ENCODE measurements around the gene APIP.
"Not testable (repeated sequence)": the region's sequence is repeated elsewhere in the genome, so short reads cannot be mapped to it uniquely, and the experiment has no call there.

Gene APIP

GRCh38 chr11:34924714-34925113 is 8.5 kb upstream of the APIP start:
- DNase-seq: no peak

DNA sequence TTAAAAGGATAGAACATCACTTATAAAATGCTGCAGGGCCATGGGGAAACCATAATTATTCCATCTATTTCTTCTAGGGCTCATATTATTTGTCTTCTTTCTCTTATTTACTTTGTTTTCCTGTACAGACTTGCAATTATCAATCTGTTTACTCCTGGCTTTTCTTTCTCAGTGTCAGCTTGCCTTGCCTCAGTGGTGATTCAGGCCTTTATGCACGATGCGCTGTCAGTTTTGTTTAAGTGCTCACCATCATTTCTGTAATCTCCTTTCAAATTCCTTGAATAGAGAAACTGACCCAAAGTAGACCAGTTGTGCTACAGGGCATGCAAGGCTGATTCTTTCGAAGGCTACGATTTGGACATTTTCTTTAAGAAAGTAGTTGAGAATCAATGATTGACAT is 5.0 kb upstream of the APIP start:
- DNase-seq: no peak

DNA sequence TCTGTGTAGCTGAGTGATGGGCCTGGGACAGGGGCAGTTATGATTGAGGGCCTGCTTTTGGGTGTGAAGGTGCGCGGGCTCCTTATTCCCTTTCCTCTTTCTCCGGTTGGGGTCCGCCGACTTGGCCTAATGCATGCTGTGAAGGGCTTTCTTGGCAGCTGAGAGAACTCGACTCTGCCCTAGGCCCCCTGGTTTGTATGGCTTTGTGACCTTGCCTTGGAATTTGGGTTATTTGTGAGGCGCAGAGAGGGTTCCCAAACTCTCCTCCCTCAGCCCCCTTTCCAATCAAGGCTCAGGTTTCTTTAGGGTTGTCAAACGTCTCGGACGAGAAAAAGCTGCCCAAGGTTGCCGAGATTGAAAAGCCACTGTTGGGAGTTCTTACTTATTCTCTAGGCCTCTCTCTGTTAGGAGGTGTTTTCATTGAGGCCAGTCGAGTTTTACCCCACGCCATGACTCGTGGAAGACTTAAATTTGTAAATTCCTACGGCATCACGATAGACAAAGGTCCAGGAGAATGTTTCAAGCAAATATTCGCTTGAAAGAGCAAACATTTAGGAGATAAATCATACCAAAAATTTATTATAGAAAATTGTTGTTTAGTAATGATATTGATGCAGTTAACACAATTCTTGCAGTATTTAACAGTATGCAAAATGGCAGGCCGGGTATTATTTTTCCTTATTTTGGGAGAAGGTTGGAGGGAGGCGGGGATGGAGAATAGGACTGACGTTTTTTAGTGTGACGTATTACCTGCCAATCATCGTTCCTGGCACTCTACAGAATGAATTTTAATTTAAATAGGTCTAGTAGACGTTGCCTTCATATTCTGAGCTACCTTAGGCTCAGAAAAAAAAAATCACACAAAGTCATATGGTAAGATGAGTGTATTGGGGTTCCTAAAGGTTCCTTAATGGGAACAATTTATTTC is 928 bp upstream of the APIP start:
- peak in 1 of 2 experiments; percentile 1 for DNase-seq

DNA sequence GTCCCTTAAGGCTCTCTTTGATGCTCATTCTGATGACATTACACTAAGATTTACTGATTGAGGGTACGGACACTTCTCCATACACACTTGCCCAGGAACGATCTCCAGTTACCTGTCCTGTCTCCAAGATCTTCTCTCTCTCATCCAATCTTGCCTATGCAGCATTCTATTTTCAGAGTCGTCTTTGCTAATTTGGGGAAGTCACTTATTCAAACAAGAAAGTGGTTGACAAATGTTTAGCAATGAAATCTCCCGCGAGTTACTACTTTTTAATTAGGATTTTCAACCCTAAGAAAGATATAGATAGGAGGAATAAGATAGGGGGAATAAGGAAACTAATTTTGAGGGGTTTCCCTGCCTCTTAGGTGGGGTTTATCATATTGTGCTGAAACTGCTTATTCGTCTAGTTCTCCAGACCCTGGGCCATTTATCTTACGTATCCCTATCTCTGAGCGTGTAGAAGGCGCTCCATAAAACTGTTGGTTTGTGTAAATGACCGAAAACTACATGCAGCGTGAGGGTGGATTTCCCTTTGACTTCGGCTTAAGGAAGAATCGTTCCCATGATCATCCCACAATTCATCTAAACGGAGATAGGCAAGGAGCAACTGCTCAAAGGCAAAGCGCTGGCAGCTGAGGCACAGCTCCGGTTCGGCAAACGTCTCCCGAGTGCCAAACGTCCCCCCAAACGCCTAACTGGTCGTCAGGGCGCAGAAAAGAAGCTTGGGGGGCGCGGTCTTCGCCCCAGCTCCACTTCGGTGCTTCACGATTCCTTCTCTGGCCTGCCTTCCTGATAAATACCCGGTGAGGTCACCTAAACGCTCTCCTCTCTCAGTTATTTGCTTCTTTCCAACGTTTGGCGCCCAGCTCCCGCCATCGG is 804 bp downstream of the APIP start:
- DNase-seq: no peak

GRCh38 chr11:34913556-34913955 is 2.6 kb downstream of the APIP start:
- not testable (repeated sequence) for DNase-seq

GRCh38 chr11:34911676-34912075 is 4.5 kb downstream of the APIP start:
- no peak for DNase-seq

DNA sequence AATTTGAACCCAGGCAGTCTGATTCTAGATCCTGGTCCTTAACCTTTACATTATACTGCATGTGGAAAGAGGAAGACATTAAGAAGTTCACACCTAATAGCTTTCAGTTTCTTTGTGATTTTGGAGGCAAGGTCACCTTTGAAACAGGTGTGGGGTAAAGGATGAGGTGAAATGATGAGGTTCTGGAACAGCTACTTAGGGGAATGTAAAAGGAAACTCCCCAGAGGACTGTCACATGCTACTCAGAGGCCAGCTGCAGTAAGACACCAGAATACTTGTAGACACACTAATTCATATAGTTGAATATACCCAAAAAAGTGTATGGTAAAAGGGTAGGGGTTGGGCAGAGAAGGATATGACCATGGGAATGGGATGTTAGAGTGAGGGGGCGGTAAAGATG is 5.4 kb downstream of the APIP start:
- DNase-seq: no peak

DNA sequence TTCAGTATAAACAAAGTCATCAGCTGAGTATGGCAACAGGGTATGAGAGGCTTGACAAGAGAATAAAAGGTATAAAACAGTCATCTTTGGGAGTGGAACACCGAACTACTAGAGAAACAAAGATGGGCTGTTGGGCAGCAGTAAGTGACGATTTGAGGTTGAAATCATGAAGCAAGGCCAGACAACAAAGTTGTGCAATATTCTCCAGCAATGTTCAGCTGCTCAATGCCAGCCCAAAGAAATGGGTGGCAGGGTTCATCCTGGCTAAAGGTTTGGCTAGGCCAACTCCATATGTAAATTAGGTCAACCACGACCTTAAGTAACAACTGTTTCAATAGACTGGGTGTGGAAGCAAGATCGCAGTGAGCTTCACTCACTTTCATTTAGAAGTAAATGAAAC is 6.2 kb downstream of the APIP start:
- DNase-seq: no peak

- no peak for DNase-seq
Measured at GRCh38 chr11:34909415-34909814, 6.8 kb downstream of the APIP start.

- DNase-seq: no peak
Measured at GRCh38 chr11:34907934-34908593, 8.1 kb downstream of the APIP start.

GRCh38 chr11:34905666-34906065 is 10.5 kb downstream of the APIP start:
- DNase-seq: no peak

DNA sequence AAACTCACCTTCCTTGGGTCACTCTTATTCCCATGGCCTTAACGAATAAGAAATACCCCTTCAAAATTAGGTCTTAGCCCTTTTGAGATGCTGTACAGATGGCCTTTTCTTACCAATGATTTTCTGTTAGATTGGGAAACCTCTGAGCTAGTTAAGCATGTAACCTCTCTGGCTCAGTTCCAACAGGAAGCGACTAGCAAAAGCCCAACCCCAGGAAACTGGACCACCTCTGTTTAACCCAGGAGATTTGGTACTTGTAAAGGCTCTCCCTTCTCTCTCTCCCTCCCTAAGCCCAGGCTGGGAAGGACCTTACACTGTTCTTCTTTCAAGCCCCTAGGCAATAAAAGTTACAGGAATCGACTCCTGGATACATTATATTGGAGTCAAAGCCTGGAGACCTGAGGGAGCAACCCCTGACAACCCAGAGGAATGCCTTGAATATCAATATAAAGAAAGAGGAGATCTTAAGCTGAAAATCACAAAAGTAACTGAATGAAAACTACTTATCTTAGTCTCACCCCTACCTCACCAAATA is 11.7 kb downstream of the APIP start:
- DNase-seq: no peak

DNA sequence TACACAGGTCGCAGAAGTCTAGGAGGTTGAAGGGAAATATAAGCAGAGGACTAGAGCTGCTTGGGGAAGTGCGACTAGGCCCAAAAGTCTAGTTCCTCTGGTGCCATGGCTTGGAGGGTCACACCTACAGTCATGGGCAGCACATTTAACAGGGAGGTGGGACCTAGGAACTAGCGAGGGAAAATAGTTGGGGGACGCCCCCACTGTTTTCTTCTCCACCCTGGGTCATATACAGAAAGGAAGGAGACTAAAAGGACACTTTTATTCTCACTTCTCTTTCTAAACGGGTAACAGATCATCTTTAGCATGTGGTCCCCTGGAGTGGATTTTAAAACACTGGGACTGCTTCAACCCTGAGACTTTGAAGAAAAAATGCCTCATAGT is 16.6 kb downstream of the APIP start:
- no peak for DNase-seq

DNA sequence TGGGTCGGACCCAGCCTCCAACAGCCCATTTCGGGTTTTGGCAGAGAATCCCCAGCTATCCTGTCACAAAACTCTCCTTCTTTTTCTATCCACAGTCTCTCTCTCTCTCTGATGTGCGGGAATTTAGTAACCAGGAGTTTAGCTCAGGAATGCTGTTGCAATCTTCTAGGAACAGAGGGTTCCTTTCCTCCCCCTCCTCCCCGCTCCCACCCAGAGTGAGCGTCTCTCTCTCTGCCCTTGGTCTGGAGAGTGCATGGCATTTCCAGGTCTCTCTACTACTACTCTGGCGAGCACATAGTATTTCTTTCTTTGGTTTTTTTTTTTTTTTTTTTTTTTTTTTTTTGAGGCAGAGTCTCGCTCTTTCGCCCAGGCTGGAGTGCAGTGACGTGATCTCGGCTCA is 17.7 kb downstream of the APIP start:
- no peak for DNase-seq

- DNase-seq: no peak
Measured at GRCh38 chr11:34897171-34897870, 18.9 kb downstream of the APIP start.

GRCh38 chr11:34896191-34896590 is 20.0 kb downstream of the APIP start:
- DNase-seq: not testable (repeated sequence)

- DNase-seq: no peak
Measured at GRCh38 chr11:34893416-34893815, 22.8 kb downstream of the APIP start.

DNA sequence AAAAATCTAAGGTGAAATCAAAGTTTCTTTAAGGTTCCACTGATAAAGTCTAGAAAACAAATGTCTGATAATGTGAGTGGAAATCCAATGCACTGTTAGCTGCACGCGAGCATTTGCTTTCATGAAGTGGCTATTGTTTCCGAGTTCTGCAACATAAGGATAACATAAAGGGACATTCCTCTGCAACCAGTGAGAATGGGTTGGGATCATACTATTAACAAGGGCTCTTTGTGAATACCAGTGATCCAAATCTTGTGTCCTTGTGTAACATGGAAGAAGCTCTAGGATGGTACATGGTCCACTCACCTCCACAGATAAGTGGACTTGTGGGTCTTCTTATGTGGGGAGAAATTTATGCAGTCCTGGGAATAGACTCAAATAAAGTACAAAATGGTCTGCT is 24.6 kb downstream of the APIP start:
- DNase-seq: no peak

DNA sequence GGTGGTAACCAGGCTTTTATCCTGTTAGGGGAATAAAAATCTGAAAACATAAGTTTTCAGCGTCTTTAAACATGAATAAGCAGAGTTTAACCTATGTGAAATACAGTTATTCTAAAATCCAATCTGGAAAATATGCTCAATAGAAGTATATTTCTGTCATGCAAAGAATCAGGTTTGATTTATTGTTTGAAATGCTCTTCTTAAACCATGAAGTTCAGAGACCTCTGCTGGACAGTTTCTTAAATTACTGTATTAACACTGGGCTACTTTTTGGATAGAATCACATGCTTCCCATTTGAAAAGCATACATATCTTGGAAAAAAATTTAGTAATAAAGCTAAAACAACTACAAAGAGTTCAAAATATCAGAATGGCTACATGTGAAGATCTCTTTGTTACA is 25.4 kb downstream of the APIP start:
- DNase-seq: no peak

DNA sequence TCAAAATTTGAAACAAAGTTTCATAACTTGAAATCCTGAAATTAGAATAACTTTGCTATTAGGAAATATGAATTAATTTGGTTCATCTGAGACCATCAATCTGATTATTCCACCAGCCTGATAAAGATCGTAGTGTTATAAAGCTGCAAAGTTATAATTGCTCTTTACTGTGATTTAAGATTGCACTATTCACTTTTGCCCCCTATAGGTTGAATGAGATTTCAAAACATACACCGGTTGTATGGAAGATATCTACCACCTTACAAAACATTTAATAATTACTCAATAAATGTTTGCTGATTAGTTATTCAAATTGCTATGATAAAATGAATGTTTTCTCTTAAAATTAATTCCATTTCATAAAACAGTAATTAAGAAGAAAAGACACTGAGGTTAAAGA is 26.1 kb downstream of the APIP start:
- no peak for DNase-seq

- no peak for DNase-seq
Measured at GRCh38 chr11:34887260-34887659, 28.9 kb downstream of the APIP start.

DNA sequence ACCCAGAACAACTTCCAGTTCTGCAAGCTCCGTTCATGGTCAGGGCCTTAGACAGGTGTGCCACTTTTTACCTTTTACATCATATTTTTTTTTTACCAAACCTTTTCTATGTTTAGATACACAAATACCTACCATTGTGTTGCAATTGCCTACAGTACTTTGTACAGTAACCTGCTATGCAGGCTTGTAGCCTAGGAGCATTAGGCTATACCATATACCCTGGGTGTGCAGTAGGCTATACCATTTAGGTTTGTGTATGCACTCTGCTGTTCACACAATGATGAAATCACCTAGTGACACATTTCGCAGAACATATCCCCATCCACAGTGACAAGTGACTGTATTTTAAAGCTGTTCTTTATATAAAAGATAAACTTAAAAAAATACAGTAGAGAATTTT is 29.6 kb downstream of the APIP start:
- DNase-seq: no peak

DNA sequence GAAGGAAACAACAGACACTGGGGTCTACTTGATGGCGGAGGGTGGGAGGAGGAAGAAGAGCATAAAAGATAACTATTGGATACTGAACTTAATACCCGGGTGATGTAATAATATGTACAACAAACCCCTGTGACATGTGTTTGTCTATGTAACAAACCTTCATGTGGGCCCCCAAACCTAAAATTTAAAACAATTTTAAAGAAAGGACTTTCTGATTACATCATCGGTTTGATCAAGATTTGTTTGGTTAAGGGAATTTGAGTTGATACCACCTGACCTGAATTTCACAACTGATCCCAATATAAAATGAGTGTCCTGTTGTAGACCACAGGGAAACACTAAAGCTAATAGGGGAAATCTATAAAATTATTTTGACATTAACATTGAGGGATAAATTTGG is 34.3 kb downstream of the APIP start:
- no peak for DNase-seq
